HepG2 (cell line): ENCODE data around the gene ZCCHC17. TPM values are rescaled to one million over a fixed set of nuclear protein-coding genes. Genes with fewer than 3 reads are reported as not detected.

Experiments
- ATAC-seq: fragments of 200-7000 bp; cut with Tn5 transposase; 3 replicates; pipeline ENCODE4 v1.9.1; 2020; ENCODE audit warnings: mild to moderate bottlenecking, moderate library complexity
- BruUV-seq: library from RNA; stranded (reverse); fragments of 400-500 nt; replicated peaks from 2 replicates; lab custom pipeline; 2021; lab: Mats Ljungman, UMichigan
- CTCF ChIA-PET: fragments of 300-600 bp; formaldehyde crosslinking; extraction: SDS; loops from one replicate; lab custom pipeline; 2021; ENCODE audit warnings: low total read pairs, inconsistent platforms, low intra/inter-chr PET ratio; lab: Yijun Ruan, JAX
- POLR2A ChIA-PET: fragments of 350-600 bp; sonication (Branson Sonifier 250); formaldehyde crosslinking; loops from one replicate; lab custom pipeline; 2020; ENCODE audit warnings: antibody characterized with exemption, inconsistent platforms; lab: Yijun Ruan, JAX
- DNase-seq: peaks from one replicate; pipeline ENCODE4 v3.0.0-alpha.2; 2015; ENCODE audit warnings: low spot score
- FAIRE-seq: peaks from 3 replicates; lab custom pipeline; 2011; peaks lifted over from hg19 to GRCh38; lab: Jason Lieb, UNC
- H2AFZ ChIP-seq: one replicate; pipeline ENCODE4 v1.6.1; 2011; ENCODE audit warnings: low read length, inconsistent platforms
- H3K27ac ChIP-seq: fragments of 300-600 bp; 3 replicates; pipeline ENCODE4 v1.8.0; 2011; ENCODE audit warnings: mixed run types, mild to moderate bottlenecking, mixed read lengths, low read length, inconsistent platforms; ENCODE audit not compliant: insufficient read depth; ENCODE audit errors: extremely low read length
- H3K27me3 ChIP-seq, 2 experiments: fragments of 200-600 bp in 1 of 2; 2 replicates in 1 of 2; 3 replicates in 1 of 2; pipeline versions ENCODE4 v1.6.0 to v1.8.0; 2011; ENCODE audit warnings: low read length in 2 of 2, mild to moderate bottlenecking in 2 of 2, moderate library complexity in 2 of 2, inconsistent platforms in 1 of 2; ENCODE audit not compliant: insufficient read depth in 2 of 2, control insufficient read depth in 1 of 2
- H3K36me3 ChIP-seq, 2 experiments: fragments of 200-600 bp in 1 of 2; replicated peaks in 1 of 2; 2 replicates in 1 of 2; 3 replicates in 1 of 2; pipeline versions ENCODE4 v1.5.1 to v1.8.0; 2011; ENCODE audit warnings: low read length in 2 of 2, inconsistent platforms in 1 of 2; ENCODE audit not compliant: insufficient read depth in 2 of 2, control insufficient read depth in 1 of 2
- H3K4me1 ChIP-seq: 2 replicates; pipeline ENCODE4 v1.5.1; 2012; ENCODE audit warnings: low read length, inconsistent platforms; ENCODE audit not compliant: insufficient read depth
- H3K4me2 ChIP-seq: 2 replicates; pipeline ENCODE4 v1.6.0; 2011; ENCODE audit warnings: low read depth, low read length, inconsistent platforms
- H3K4me3 ChIP-seq, 3 experiments: fragments of 200-600 bp in 1 of 3; sonication (generic), shearing (Covaris generic) in 1 of 3; replicated peaks in 1 of 3; 2 replicates each; pipeline ENCODE4 v1.5.1; 2011 to 2016; ENCODE audit warnings: low read length in 3 of 3, inconsistent platforms in 2 of 3, low read depth in 2 of 3, mild to moderate bottlenecking in 2 of 3, control low read depth in 1 of 3, mixed read lengths in 1 of 3; ENCODE audit not compliant: insufficient read depth in 1 of 3
- H3K79me2 ChIP-seq: one replicate; pipeline ENCODE4 v1.6.1; 2011; ENCODE audit warnings: low read length, inconsistent platforms; ENCODE audit not compliant: insufficient read depth
- H3K9ac ChIP-seq: 2 replicates; pipeline ENCODE4 v1.6.0; 2011; ENCODE audit warnings: mild to moderate bottlenecking, low read depth, low read length, inconsistent platforms; ENCODE audit not compliant: insufficient read depth
- H3K9me3 ChIP-seq: 2 replicates; pipeline ENCODE4 v1.5.1; 2012; ENCODE audit warnings: mild to moderate bottlenecking, low read length
- H4K20me1 ChIP-seq: 2 replicates; pipeline ENCODE4 v1.6.0; 2011; ENCODE audit warnings: inconsistent platforms, mild to moderate bottlenecking, low read length, moderate library complexity; ENCODE audit not compliant: insufficient read depth
- PATZ1 ChIP-seq: sonication (generic); formaldehyde crosslinking; IDR thresholded peaks from 2 replicates; pipeline ENCODE4 v1.4.0; 2020; ENCODE audit warnings: missing genetic modification reagents
- ZNF605 ChIP-seq: sonication (generic); formaldehyde crosslinking; IDR thresholded peaks from 2 replicates; pipeline ENCODE4 v1.8.0; 2022; ENCODE audit warnings: mild to moderate bottlenecking, missing genetic modification reagents
- WGBS: methylation state at CpG from one replicate; pipeline ENCODE4 v1.1.6; 2017; ENCODE audit warnings: low lambda C conversion rate; 5-methylcytosine and 5-hydroxymethylcytosine counted together
- in situ Hi-C: cut with HindIII; loops from 2 replicates; pipeline ENCODE4 v1.10.0; 2017; ENCODE audit warnings: low pct_unique_long_range_greater_than_20kb; ENCODE audit not compliant: extremely low pct_ligation_motif_present
- intact Hi-C: fragments of 100-400 bp; cut with micrococcal nuclease; formaldehyde crosslinking; loops from one replicate; pipeline ENCODE4 v1.10.0; 2022; ENCODE audit not compliant: unreplicated experiment
- polyA plus RNA-seq, 8 experiments: library from polyadenylated mRNA; depleted of rRNA in 3 of 8; stranded (reverse) in 7 of 8; unstranded in 1 of 8; fragments of >200 nt; fragmentation: Illumina TruSeq in 4 of 8; extraction: Trizol in 4 of 8; gene quantifications; 2 replicates each; pipeline versions ENCODE4 v1.2.1 to v1.2.3, GENCODE V29; 2011 to 2016; ENCODE audit warnings: low read depth in 4 of 8, missing spikeins in 1 of 8, mixed read lengths in 1 of 8; ENCODE audit not compliant: insufficient read depth in 1 of 8
- total RNA-seq, 5 experiments: library from RNA; depleted of rRNA; stranded (reverse); fragments of >200 nt; fragmentation: Illumina TruSeq; extraction: Trizol; gene quantifications; 2 replicates each; pipeline ENCODE4 v1.2.3, GENCODE V29; 2016; ENCODE audit warnings: low read depth in 1 of 5
- TF ChIP-seq, protein P1 (sequence below): fragments of 450-650 bp; IDR thresholded peaks from 2 replicates; pipeline ENCODE4 v1.6.1; 2016
- TF ChIP-seq, protein P2 (sequence below): sonication (generic); formaldehyde crosslinking; IDR thresholded peaks from 2 replicates; pipeline ENCODE4 v1.8.0; 2022; ENCODE audit warnings: low read depth, missing genetic modification reagents
- TF ChIP-seq, protein P3 (sequence below): sonication (generic); formaldehyde crosslinking; IDR thresholded peaks from 2 replicates; pipeline ENCODE4 v1.8.0; 2022; ENCODE audit warnings: mild to moderate bottlenecking, missing genetic modification reagents, moderate library complexity
- TF ChIP-seq, protein P4 (sequence below): sonication (generic); formaldehyde crosslinking; IDR thresholded peaks from 2 replicates; pipeline ENCODE4 v1.5.1; 2020; ENCODE audit warnings: mild to moderate bottlenecking, missing genetic modification reagents, moderate library complexity

ZCCHC17 gene
- total and polyA plus RNA-seq, 2 of the 13 experiments (the other 11 are each of a cell fraction or from before 2014, with no cell fraction given): 20.5 to 53.0 TPM

GRCh38 chr1:31407029-31407626 lies 110.3 kb downstream of the ZCCHC17 start:
- BruUV-seq: no TSS peak
- peaks cover 2 to 43% of the 10 kb centered on the region in 2 experiments; a peak in 2 of 5 replicates for H3K27me3 ChIP-seq
- no peak overlapping the region for H3K27ac ChIP-seq
- no peaks in the 10 kb centered on the region for H3K9me3 ChIP-seq
- H2AFZ ChIP-seq: no peak overlapping the region
- H4K20me1 ChIP-seq: no peaks in the 10 kb centered on the region
- H3K4me3 ChIP-seq: no peak overlapping the region
- intact Hi-C loops: no loop called here
- TF ChIP-seq, protein P1, sequence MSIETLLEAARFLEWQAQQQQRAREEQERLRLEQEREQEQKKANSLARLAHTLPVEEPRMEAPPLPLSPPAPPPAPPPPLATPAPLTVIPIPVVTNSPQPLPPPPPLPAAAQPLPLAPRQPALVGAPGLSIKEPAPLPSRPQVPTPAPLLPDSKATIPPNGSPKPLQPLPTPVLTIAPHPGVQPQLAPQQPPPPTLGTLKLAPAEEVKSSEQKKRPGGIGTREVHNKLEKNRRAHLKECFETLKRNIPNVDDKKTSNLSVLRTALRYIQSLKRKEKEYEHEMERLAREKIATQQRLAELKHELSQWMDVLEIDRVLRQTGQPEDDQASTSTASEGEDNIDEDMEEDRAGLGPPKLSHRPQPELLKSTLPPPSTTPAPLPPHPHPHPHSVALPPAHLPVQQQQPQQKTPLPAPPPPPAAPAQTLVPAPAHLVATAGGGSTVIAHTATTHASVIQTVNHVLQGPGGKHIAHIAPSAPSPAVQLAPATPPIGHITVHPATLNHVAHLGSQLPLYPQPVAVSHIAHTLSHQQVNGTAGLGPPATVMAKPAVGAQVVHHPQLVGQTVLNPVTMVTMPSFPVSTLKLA: peak; percentile 99
- TF ChIP-seq, protein P2, sequence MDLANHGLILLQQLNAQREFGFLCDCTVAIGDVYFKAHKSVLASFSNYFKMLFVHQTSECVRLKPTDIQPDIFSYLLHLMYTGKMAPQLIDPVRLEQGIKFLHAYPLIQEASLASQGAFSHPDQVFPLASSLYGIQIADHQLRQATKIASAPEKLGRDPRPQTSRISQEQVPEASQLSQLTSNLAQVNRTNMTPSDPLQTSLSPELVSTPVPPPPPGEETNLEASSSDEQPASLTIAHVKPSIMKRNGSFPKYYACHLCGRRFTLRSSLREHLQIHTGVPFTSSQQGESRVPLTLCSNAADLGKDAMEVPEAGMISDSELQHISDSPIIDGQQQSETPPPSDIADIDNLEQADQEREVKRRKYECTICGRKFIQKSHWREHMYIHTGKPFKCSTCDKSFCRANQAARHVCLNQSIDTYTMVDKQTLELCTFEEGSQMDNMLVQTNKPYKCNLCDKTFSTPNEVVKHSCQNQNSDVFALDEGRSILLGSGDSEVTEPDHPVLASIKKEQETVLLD (CRISPR knock-in tag): no peak
- TF ChIP-seq, protein P3, sequence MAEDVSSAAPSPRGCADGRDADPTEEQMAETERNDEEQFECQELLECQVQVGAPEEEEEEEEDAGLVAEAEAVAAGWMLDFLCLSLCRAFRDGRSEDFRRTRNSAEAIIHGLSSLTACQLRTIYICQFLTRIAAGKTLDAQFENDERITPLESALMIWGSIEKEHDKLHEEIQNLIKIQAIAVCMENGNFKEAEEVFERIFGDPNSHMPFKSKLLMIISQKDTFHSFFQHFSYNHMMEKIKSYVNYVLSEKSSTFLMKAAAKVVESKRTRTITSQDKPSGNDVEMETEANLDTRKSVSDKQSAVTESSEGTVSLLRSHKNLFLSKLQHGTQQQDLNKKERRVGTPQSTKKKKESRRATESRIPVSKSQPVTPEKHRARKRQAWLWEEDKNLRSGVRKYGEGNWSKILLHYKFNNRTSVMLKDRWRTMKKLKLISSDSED (CRISPR knock-in tag): no peak
- TF ChIP-seq PATZ1 (no peak), ZNF605 (CRISPR knock-in tag) (no peak)
- TF ChIP-seq, protein P4, sequence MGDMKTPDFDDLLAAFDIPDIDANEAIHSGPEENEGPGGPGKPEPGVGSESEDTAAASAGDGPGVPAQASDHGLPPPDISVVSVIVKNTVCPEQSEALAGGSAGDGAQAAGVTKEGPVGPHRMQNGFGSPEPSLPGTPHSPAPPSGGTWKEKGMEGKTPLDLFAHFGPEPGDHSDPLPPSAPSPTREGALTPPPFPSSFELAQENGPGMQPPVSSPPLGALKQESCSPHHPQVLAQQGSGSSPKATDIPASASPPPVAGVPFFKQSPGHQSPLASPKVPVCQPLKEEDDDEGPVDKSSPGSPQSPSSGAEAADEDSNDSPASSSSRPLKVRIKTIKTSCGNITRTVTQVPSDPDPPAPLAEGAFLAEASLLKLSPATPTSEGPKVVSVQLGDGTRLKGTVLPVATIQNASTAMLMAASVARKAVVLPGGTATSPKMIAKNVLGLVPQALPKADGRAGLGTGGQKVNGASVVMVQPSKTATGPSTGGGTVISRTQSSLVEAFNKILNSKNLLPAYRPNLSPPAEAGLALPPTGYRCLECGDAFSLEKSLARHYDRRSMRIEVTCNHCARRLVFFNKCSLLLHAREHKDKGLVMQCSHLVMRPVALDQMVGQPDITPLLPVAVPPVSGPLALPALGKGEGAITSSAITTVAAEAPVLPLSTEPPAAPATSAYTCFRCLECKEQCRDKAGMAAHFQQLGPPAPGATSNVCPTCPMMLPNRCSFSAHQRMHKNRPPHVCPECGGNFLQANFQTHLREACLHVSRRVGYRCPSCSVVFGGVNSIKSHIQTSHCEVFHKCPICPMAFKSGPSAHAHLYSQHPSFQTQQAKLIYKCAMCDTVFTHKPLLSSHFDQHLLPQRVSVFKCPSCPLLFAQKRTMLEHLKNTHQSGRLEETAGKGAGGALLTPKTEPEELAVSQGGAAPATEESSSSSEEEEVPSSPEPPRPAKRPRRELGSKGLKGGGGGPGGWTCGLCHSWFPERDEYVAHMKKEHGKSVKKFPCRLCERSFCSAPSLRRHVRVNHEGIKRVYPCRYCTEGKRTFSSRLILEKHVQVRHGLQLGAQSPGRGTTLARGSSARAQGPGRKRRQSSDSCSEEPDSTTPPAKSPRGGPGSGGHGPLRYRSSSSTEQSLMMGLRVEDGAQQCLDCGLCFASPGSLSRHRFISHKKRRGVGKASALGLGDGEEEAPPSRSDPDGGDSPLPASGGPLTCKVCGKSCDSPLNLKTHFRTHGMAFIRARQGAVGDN (CRISPR knock-in tag): peak; percentile 46; the same call in 1 of the 2 replicates
- H3K9ac ChIP-seq: no peak overlapping the region
- CTCF ChIA-PET: no interaction called here
- no peaks in the 10 kb centered on the region for H3K79me2 ChIP-seq
- ATAC-seq (peak; percentile 28; the same call in 2 of the 3 replicates), FAIRE-seq (no peak), DNase-seq (no peak)
- 45% methylated on average over 11 of the region's 18 CpGs for WGBS
- peaks cover 20% of the 10 kb centered on the region; the same call in 1 of the 2 replicates for H3K4me1 ChIP-seq
- no peak overlapping the region for H3K4me2 ChIP-seq
- in situ Hi-C loops: no loop called here
- no peaks in the 10 kb centered on the region for H3K36me3 ChIP-seq
- POLR2A ChIA-PET: no interaction called here
